Fibroblast of lung (primary cell): ENCODE data around the gene ADRA2A. TPM values are rescaled to one million over a fixed set of nuclear protein-coding genes. Genes with fewer than 3 reads are reported as not detected.

Source experiments
- DNase-seq, 2 donors: peaks; one replicate each; pipeline versions ENCODE4 v3.0.0 to v3.0.0-alpha.2; 2010; ENCODE audit warnings: low read depth in 2 of 2
- H2AFZ ChIP-seq: 2 replicates; pipeline ENCODE4 v1.5.1; 2012; ENCODE audit warnings: low read length, control low read depth, inconsistent platforms
- H3K27ac ChIP-seq: 2 replicates; pipeline ENCODE4 v1.5.1; 2011; ENCODE audit warnings: low read length, control low read depth; ENCODE audit not compliant: insufficient read depth
- H3K27me3 ChIP-seq: 2 replicates; pipeline ENCODE4 v1.5.1; 2011; ENCODE audit warnings: mild to moderate bottlenecking, low read length; ENCODE audit not compliant: control insufficient read depth, insufficient read depth
- H3K36me3 ChIP-seq: 2 replicates; pipeline ENCODE4 v1.5.1; 2011; ENCODE audit warnings: low read length; ENCODE audit not compliant: control insufficient read depth, insufficient read depth
- H3K4me1 ChIP-seq: 2 replicates; pipeline ENCODE4 v1.5.1; 2011; ENCODE audit warnings: low read length; ENCODE audit not compliant: control insufficient read depth, insufficient read depth; ENCODE audit errors: extremely low read depth
- H3K4me2 ChIP-seq: 2 replicates; pipeline ENCODE4 v1.5.1; 2011; ENCODE audit warnings: low read length, control low read depth; ENCODE audit not compliant: insufficient read depth; ENCODE audit errors: extremely low read depth
- H3K4me3 ChIP-seq, 4 experiments: fragments of 200-600 bp in 1 of 4; sonication (generic) in 1 of 4; replicated peaks in 1 of 4; 2 replicates each; pipeline ENCODE4 v1.5.1; 2011 to 2016; ENCODE audit warnings: low read length in 4 of 4, low read depth in 3 of 4, mild to moderate bottlenecking in 3 of 4, control low read depth in 2 of 4, inconsistent platforms in 1 of 4, mixed read lengths in 1 of 4; ENCODE audit not compliant: insufficient read depth in 1 of 4; ENCODE audit errors: control extremely low read depth in 1 of 4
- H3K79me2 ChIP-seq: 2 replicates; pipeline ENCODE4 v1.5.1; 2012; ENCODE audit warnings: mild to moderate bottlenecking, low read length, inconsistent platforms; ENCODE audit not compliant: control insufficient read depth, insufficient read depth
- H3K9ac ChIP-seq: 2 replicates; pipeline ENCODE4 v1.5.1; 2011; ENCODE audit warnings: mild to moderate bottlenecking, low read length, control low read depth; ENCODE audit not compliant: insufficient read depth
- H3K9me3 ChIP-seq: 2 replicates; pipeline ENCODE4 v1.5.1; 2012; ENCODE audit warnings: low read depth, low read length; ENCODE audit not compliant: control insufficient read depth, insufficient read depth
- H4K20me1 ChIP-seq: 2 replicates; pipeline ENCODE4 v1.5.1; 2011; ENCODE audit warnings: low read length; ENCODE audit not compliant: control insufficient read depth, insufficient read depth; ENCODE audit errors: extremely low read depth
- EZH2 ChIP-seq: IDR thresholded peaks from 2 replicates; pipeline ENCODE4 v1.5.1; 2012; ENCODE audit warnings: low read length, control low read depth, mild to moderate bottlenecking; ENCODE audit errors: missing control alignments
- polyA plus RNA-seq, 2 donors: library from polyadenylated mRNA; depleted of rRNA in 1 of 2; stranded (reverse) in 1 of 2; unstranded in 1 of 2; fragments of >200 nt; gene quantifications; 2 replicates each; pipeline ENCODE4 v1.2.1, GENCODE V29; 2011 to 2012; ENCODE audit warnings: missing spikeins in 1 of 2
- total RNA-seq: library from RNA; depleted of rRNA; stranded (reverse); fragments of >200 nt; gene quantifications from 2 replicates; pipeline ENCODE4 v1.2.1, GENCODE V29; 2014
- TF ChIP-seq, protein P1 (sequence below), 2 donors: IDR thresholded peaks in 1 of 2; conservative IDR thresholded peaks in 1 of 2; 1 replicate in 1 of 2; 2 replicates in 1 of 2; pipeline ENCODE4 v1.5.1; 2011 to 2012; ENCODE audit warnings: low read length in 2 of 2, control low read depth in 1 of 2, inconsistent platforms in 1 of 2, low read depth in 1 of 2, mild to moderate bottlenecking in 1 of 2

ADRA2A gene
- total and polyA plus RNA-seq, 2 donors (not counting 1 experiment from before 2014, with no cell fraction given) = under 0.01 to 0.02 TPM

DNA sequence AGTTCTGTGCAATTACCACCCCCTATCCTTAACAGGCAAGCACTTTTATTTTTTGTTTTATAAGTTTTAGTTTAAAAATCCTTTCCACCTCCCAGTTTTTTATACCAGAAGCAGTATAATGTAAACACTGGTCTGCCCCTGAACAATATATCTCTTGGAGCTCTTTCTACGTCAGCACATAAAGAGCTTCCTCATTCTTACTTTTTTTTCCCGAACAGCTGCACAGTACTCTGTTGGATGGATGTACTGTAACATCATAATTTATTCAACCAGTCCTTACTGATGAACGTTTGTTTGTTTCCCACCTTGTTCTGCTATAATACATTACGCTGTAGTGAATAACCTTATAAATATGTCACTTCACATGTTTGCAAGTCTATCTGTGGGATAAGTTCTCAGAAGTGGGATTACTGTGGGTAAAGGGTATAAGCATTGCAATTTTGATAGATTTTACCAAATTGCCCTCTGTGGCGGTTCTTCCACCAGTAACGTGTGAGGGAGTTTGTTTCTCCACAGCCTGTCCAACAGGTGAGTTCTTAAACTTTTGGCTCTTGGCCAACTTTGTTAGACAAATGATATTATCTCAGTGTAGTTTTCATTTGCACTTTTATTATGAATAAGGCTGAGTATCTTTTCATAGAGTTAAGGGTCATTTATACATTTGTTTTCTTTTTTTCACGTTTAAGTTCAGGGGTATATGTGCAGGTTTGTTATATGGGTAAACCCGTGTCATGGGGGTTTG is 32.8 kb downstream of the ADRA2A start:
- Histone ChIP-seq H3K4me2 (no peak overlapping the region), H3K27me3 (no peaks in the 10 kb centered on the region), H3K9me3 (no peaks in the 10 kb centered on the region), H2AFZ (no peak overlapping the region), H3K79me2 (no peaks in the 10 kb centered on the region), H3K27ac (no peak overlapping the region), H3K9ac (no peak overlapping the region), H3K36me3 (no peaks in the 10 kb centered on the region), H4K20me1 (no peaks in the 10 kb centered on the region), H3K4me3 (no peak overlapping the region), H3K4me1 (no peaks in the 10 kb centered on the region)
- no peak for DNase-seq
- no peak for TF ChIP-seq EZH2
- TF ChIP-seq, protein P1, sequence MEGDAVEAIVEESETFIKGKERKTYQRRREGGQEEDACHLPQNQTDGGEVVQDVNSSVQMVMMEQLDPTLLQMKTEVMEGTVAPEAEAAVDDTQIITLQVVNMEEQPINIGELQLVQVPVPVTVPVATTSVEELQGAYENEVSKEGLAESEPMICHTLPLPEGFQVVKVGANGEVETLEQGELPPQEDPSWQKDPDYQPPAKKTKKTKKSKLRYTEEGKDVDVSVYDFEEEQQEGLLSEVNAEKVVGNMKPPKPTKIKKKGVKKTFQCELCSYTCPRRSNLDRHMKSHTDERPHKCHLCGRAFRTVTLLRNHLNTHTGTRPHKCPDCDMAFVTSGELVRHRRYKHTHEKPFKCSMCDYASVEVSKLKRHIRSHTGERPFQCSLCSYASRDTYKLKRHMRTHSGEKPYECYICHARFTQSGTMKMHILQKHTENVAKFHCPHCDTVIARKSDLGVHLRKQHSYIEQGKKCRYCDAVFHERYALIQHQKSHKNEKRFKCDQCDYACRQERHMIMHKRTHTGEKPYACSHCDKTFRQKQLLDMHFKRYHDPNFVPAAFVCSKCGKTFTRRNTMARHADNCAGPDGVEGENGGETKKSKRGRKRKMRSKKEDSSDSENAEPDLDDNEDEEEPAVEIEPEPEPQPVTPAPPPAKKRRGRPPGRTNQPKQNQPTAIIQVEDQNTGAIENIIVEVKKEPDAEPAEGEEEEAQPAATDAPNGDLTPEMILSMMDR (conservative IDR thresholded peaks at IDR 0.05 in 1 of 2, IDR thresholded peaks at IDR 0.05 in 1 of 2; ENCODE audit: low read depth in 1 of 2, low read length in 2 of 2) = no peak

DNA sequence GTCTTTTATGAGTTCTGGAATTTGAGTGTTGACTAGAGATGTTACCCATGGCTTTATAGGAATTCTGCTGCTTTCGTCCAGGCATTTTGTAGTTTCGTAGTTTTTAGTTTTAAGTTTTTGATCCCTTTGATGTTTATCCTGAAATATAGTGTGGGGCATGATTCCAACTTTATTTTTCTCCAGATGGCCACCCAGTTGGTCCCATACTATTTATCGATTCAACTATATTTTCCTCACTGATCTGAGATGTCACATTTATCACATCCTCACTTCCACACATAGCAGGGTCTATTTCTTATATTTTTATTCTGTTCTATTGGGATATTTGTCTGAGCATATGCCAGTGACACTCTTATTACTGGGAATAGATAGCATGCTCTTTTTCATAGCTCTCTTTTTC is 33.9 kb downstream of the ADRA2A start:
- no peak overlapping the region for H3K4me3 ChIP-seq
- H2AFZ ChIP-seq = no peak overlapping the region
- H4K20me1 ChIP-seq = no peaks in the 10 kb centered on the region
- H3K9me3 ChIP-seq = no peaks in the 10 kb centered on the region
- H3K27ac ChIP-seq = no peak overlapping the region
- TF ChIP-seq, protein P1 (conservative IDR thresholded peaks at IDR 0.05 in 1 of 2, IDR thresholded peaks at IDR 0.05 in 1 of 2; ENCODE audit: low read depth in 1 of 2, low read length in 2 of 2) = no peak
- no peak for TF ChIP-seq EZH2
- no peaks in the 10 kb centered on the region for H3K27me3 ChIP-seq
- no peaks in the 10 kb centered on the region for H3K36me3 ChIP-seq
- H3K4me1 ChIP-seq = no peaks in the 10 kb centered on the region
- no peak overlapping the region for H3K9ac ChIP-seq
- no peak for DNase-seq
- no peak overlapping the region for H3K4me2 ChIP-seq
- no peaks in the 10 kb centered on the region for H3K79me2 ChIP-seq

DNA sequence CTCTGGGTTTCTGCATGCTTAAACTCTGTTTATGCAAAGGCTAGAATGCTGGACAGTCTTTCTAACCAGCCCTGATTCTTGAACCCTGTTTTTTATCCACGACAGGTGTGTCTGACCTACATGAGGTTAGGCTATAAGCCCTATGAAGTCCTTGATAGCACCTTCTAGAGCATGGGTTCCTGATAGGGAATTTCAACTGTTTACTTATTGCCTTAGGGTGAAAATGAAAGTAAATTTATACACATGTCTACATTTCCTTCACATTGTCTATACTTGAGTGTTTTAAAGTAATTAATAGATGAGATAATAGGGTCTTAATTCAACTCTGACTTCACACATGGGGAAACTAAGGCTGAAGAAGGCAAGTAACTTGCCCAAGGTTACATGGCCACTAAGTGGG is 35.5 kb downstream of the ADRA2A start:
- DNase-seq = no peak
- no peaks in the 10 kb centered on the region for H3K27me3 ChIP-seq
- no peak overlapping the region for H3K9ac ChIP-seq
- H3K4me3 ChIP-seq = no peak overlapping the region
- no peaks in the 10 kb centered on the region for H3K36me3 ChIP-seq
- H2AFZ ChIP-seq = no peak overlapping the region
- H3K4me1 ChIP-seq = no peaks in the 10 kb centered on the region
- no peaks in the 10 kb centered on the region for H4K20me1 ChIP-seq
- no peak overlapping the region for H3K27ac ChIP-seq
- no peaks in the 10 kb centered on the region for H3K9me3 ChIP-seq
- TF ChIP-seq, protein P1 (conservative IDR thresholded peaks at IDR 0.05 in 1 of 2, IDR thresholded peaks at IDR 0.05 in 1 of 2; ENCODE audit: low read depth in 1 of 2, low read length in 2 of 2) = no peak
- no peak for TF ChIP-seq EZH2
- H3K79me2 ChIP-seq = no peaks in the 10 kb centered on the region
- H3K4me2 ChIP-seq = no peak overlapping the region
